Aorta (tissue), 5 donors: ENCODE data around the gene SRC. TPM values are rescaled to one million over a fixed set of nuclear protein-coding genes. Genes with fewer than 3 reads are reported as not detected.

Experiments used
- ATAC-seq: fragments of 200-7000 bp; cut with Tn5 transposase; one replicate; pipeline ENCODE4 v1.9.1; 2022; ENCODE audit warnings: moderate library complexity; ENCODE audit not compliant: low FRiP score
- DNase-seq, 2 donors: peaks; one replicate each; pipeline ENCODE4 v3.0.0-alpha.2; 2020
- H3K27ac ChIP-seq, 2 donors: one replicate each; pipeline ENCODE4 v1.5.1; 2013; ENCODE audit warnings: low read length in 2 of 2, mild to moderate bottlenecking in 2 of 2, moderate library complexity in 2 of 2, control low read depth in 1 of 2, inconsistent platforms in 1 of 2, low read depth in 1 of 2
- H3K27me3 ChIP-seq, 2 donors: one replicate each; pipeline ENCODE4 v1.6.1; 2013; ENCODE audit warnings: control low read depth in 1 of 2, low read length in 1 of 2, mild to moderate bottlenecking in 1 of 2, moderate library complexity in 1 of 2; ENCODE audit not compliant: insufficient read depth in 2 of 2, control insufficient read depth in 1 of 2
- H3K36me3 ChIP-seq, 2 donors: one replicate each; pipeline ENCODE4 v1.6.1; 2013; ENCODE audit warnings: control low read depth in 1 of 2, low read length in 1 of 2, mild to moderate bottlenecking in 1 of 2; ENCODE audit not compliant: insufficient read depth in 2 of 2, control insufficient read depth in 1 of 2
- H3K4me1 ChIP-seq, 2 donors: one replicate each; pipeline ENCODE4 v1.6.1; 2013; ENCODE audit warnings: low read length in 2 of 2, control low read depth in 1 of 2, mild to moderate bottlenecking in 1 of 2, moderate library complexity in 1 of 2; ENCODE audit not compliant: insufficient read depth in 2 of 2, control insufficient read depth in 1 of 2
- H3K4me3 ChIP-seq, 2 donors: one replicate each; pipeline ENCODE4 v1.5.1; 2013; ENCODE audit warnings: low read length in 2 of 2, control low read depth in 1 of 2, mild to moderate bottlenecking in 1 of 2
- H3K9me3 ChIP-seq: one replicate; pipeline ENCODE4 v1.6.1; 2013; ENCODE audit warnings: mild to moderate bottlenecking, low read length; ENCODE audit not compliant: control insufficient read depth
- WGBS, 2 donors: extraction: QIAGEN DNeasy Blood & Tissue Kit; methylation state at CpG; one replicate each; pipeline ENCODE4 v1.1.7; 2013; 5-methylcytosine and 5-hydroxymethylcytosine counted together
- intact Hi-C, 2 donors: fragments of 100-400 bp; cut with DNase I; formaldehyde crosslinking; loops; one replicate each; pipeline versions ENCODE4 v1.14.2 to v1.15.0; 2022
- polyA plus RNA-seq, 2 donors: library from polyadenylated mRNA; stranded (reverse); fragments of 200-250 nt; gene quantifications; one replicate each; pipeline ENCODE4 v1.2.3, GENCODE V29; 2013
- total RNA-seq, 2 donors: library from RNA; stranded (reverse); fragmentation: NEBNext Ultra II Directional; extraction: Animal tissue kit (Norgen Biotek cat#: 25700); gene quantifications; one replicate each; pipeline ENCODE4 v1.2.1, GENCODE V29; 2021
- donor health status: healthy with polysubstance abuse.
- donor health status: Bipolar disorder and iron deficiency.
- donor health status: DM: no; HTN: no; CAD: no.
- donor health status: DM: no; HTN: no; CAD: no.
- donor health status: DM: yes; HTN: yes; CAD: no.

The SRC gene
- total and polyA plus RNA-seq, 4 donors, result 16.7 to 72.4 (median 41.2) TPM

DNA sequence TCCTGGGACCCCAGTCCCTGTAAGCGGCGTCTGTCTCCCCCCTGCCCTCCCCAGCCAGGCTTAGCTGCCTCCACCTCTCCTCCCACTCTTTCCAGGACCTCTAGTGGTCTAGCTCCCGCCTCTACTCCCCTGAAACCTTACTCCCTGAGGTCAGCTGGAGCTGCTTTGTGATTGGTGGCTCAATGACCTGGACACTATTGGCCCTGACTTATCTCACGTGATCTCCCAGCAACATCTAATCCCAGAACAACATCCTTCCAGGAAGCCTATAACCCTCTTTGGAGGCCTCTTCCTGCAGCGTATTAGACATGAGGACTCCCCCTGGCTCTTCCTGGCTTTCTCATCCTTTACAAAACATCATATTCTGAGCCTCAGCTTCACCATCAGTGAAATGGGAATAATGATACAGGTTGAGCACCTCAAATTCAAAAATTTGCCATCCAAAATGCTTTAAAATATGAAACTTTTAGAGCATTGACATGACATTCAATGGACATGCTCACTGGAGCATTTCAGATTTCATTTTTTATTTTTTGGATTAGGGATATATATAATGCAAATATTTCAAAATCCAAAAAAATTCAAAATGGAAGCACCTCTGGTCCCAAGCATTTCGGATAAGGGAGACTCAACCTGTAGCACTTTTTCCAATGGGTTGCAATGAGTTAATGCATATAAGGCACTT is 16.3 kb upstream of the SRC start:
- 85 to 86% methylated on average over 6 of the region's 6 CpGs for WGBS, 2 donors
- no peaks in the 10 kb centered on the region for H3K27me3 ChIP-seq
- H3K4me3 ChIP-seq, result no peak overlapping the region
- intact Hi-C loops, result no loop called here
- H3K36me3 ChIP-seq, result no peaks in the 10 kb centered on the region
- ATAC-seq, result no peak
- H3K9me3 ChIP-seq, result no peaks in the 10 kb centered on the region
- H3K27ac ChIP-seq, result no peak overlapping the region
- no peaks in the 10 kb centered on the region for H3K4me1 ChIP-seq
- no peak for DNase-seq

DNA sequence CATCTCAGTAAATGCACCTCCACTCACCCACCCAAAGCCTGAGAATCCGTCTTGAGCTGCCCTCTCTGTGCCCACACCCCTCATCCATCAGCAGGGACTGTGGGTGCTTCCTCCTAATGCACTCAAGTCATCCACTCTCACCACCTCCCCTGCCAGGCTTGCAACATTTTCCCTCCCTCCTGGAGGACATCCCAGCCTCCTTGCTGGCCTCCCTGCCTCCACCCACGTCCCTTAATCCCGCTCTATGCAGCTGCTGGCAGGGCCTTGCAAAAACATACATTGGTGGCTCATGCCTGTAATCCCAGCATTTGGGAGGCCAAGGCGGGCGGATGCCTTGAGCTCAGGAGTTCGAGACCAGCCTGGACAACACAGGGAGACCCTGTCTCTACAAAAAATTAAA is 15.6 kb upstream of the SRC start:
- DNase-seq (no peak), ATAC-seq (no peak)
- H3K4me3 ChIP-seq, result no peak overlapping the region
- H3K4me1 ChIP-seq, result no peaks in the 10 kb centered on the region
- intact Hi-C loops, result no loop called here
- H3K27me3 ChIP-seq, result no peaks in the 10 kb centered on the region
- no peak overlapping the region for H3K27ac ChIP-seq
- no peaks in the 10 kb centered on the region for H3K9me3 ChIP-seq
- no peaks in the 10 kb centered on the region for H3K36me3 ChIP-seq
- 92 to 93% methylated on average over 6 of the region's 6 CpGs for WGBS, 2 donors

DNA sequence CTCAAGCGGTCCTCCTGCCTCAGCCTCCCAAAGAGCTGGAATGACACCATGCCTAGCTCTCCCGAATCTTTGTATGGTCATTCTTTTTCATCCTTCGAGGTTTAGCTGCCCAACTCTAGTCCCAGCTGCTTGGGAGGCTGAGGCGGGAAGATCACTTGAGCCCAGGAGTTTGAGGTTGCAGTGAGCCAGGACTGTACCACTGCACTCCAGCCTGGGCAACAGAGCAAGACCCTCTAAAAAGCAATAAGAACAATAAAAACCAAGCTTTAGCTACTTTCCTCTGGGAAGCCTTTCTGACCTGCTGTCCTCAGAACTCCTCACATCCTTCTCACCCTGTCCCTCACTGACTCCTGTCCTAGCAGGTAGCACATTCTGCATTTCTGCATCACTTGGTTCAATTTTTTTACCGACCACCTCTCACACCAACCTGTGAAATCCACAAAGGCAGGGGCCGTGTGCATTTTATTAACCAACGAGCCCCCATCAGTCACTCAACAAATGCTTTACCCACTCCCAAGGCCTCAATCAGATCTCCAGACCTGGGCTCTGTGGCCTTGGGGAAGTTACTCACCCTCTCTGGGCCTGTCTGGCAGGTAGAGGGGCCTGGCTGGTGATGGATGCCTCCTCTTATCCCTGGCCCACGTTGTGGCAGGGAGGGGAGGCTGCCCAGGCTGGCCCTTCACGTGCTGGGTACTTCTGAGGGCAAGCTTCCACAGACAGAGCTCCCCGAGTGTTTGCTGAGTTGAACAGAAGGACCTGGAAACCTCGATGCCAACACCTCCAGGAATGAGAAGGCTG is 14.7 kb upstream of the SRC start:
- WGBS, 2 donors, result 78 to 80% methylated on average over 11 of the region's 11 CpGs
- peak in 1 of 2 donors; percentile 21 for DNase-seq
- intact Hi-C loops, result no loop called here
- Histone ChIP-seq H3K27ac (no peak overlapping the region), H3K27me3 (no peaks in the 10 kb centered on the region), H3K4me3 (no peak overlapping the region), H3K9me3 (no peaks in the 10 kb centered on the region), H3K4me1 (no peaks in the 10 kb centered on the region), H3K36me3 (no peaks in the 10 kb centered on the region)
- ATAC-seq, result no peak

DNA sequence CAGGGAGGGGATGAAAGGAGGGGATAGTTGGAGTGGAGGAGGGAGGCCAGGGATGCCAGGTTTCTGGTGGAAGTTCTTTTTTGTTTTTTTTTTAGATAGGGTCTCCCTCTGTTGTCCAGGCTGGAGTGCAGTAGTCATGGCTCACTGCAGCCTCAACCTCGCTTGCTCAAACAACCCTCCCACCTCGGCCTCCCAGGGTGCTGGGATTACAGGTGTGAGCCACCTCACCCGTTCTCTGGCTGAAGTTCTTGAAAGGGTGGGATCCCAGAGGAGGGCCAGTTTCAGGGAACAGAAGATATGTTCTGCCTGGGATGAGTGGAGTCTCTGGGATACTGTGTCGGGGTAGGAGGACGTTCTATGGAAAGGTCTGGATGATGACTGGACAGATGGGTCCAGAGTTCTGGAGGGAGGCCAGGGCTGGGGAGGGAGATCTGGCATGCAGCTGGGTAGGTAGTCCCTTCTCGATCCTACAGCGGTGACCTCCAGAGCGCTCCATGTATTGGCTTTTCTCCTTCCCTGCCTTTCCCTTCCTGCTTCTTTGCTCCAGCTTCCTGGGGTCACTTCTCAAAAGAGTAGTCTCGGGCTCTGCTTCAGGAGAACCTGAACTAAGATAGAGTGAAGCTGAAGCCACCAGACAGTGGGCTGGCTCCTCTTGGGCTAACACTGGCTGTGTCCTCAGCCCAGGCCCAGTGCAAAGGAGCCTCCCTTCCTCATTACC is 12.7 kb upstream of the SRC start:
- peak in 1 of 2 donors; percentile 23 for DNase-seq
- intact Hi-C loops, result no loop called here
- ATAC-seq, result no peak
- Histone ChIP-seq H3K27me3 (no peaks in the 10 kb centered on the region), H3K9me3 (no peaks in the 10 kb centered on the region), H3K27ac (no peak overlapping the region), H3K4me1 (no peaks in the 10 kb centered on the region), H3K36me3 (no peaks in the 10 kb centered on the region), H3K4me3 (no peak overlapping the region)
- WGBS, 2 donors, result 89 to 93% methylated on average over 9 of the region's 9 CpGs

DNA sequence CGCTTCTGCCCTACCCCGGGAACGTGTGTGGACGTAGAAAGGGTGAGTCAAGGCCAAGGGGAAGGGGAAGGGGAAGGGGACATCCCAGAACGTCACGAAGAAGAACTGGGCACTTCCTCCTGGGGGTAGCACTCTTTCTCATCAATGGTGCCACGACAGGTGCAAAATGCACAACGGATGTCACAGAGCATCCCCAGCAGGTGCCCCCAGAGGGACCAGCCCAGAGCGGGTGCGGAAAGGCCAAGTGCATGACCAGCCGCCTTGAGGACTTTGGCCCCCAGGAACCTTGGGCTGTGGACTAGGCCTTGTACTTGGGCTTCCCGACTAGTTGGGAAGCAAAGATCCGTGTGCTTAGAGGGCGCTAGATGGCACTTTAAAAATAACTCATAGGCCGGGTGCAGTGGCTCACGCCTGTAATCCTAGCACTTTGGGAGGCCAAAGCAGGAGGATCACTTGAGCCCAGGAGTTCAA is 12.1 kb upstream of the SRC start:
- Histone ChIP-seq H3K27ac (no peak overlapping the region), H3K4me3 (no peak overlapping the region), H3K27me3 (no peaks in the 10 kb centered on the region), H3K36me3 (no peaks in the 10 kb centered on the region), H3K9me3 (no peaks in the 10 kb centered on the region), H3K4me1 (no peaks in the 10 kb centered on the region)
- DNase-seq (peak; percentile 65 to 66), ATAC-seq (no peak)
- intact Hi-C loops, result no loop called here
- WGBS, 2 donors, result 95 to 96% methylated on average over 16 of the region's 16 CpGs

DNA sequence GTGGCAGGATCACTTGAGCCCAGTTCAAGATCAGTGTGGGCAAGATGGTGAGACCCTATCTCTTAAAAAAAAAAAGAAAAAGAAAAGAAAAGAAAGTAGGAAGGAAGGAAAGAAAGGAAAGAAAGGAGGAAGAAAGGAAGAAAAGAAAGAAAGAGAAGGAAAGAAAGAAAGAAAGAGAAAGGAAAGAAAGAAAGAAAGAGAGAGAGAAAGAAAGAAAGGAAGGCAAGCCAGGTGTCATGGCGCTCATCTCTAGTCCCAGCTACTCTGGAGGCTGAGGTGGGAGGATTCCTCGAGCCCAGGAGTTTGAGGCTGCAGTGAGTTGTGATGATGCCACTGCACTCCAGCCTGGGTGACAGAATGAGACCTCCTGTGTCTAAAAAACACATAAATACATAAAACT is 11.5 kb upstream of the SRC start:
- WGBS, 2 donors, result 97 to 100% methylated on average over 2 of the region's 2 CpGs
- no peaks in the 10 kb centered on the region for H3K4me1 ChIP-seq
- no peak for ATAC-seq
- no peaks in the 10 kb centered on the region for H3K9me3 ChIP-seq
- no peaks in the 10 kb centered on the region for H3K36me3 ChIP-seq
- peak in 1 of 2 donors; percentile 8 for DNase-seq
- H3K27me3 ChIP-seq, result no peaks in the 10 kb centered on the region
- no peak overlapping the region for H3K27ac ChIP-seq
- intact Hi-C loops, result no loop called here
- no peak overlapping the region for H3K4me3 ChIP-seq

DNA sequence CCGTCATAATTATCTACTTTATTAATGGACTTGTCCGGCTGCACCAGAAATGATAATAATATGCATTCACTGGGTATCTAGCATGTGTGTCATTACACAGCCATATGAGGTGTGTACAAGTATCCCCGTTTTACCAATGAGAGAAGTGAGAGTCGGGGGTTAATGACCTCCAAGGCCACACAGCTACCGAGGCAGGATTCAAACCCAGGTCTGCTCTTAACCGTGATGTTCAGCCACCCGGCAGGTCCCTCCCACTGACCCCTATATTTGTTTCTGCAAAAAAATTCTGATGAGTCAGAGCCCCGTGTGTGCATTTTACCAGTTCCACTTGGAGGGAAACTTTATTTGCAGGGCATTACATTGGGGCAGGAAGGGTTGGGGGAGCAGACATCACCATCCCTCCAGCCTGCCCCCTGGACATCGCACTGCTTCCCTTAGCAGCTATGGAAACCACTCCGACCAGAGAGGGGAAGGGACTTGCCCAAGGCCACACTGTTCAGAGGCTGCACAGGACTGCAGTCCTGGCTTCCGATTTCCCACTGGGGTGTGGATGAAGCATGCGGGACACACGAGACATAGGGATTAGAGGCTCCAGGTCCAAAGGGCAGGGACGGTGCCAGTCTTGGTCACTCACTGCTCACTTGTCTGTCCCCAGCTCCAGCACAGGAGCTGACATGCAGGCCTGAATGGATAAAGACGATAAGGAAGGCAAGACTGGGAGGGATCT is 10.1 kb upstream of the SRC start:
- intact Hi-C loops, result no loop called here
- no peaks in the 10 kb centered on the region for H3K4me1 ChIP-seq
- peak; percentile 16 for ATAC-seq

DNA sequence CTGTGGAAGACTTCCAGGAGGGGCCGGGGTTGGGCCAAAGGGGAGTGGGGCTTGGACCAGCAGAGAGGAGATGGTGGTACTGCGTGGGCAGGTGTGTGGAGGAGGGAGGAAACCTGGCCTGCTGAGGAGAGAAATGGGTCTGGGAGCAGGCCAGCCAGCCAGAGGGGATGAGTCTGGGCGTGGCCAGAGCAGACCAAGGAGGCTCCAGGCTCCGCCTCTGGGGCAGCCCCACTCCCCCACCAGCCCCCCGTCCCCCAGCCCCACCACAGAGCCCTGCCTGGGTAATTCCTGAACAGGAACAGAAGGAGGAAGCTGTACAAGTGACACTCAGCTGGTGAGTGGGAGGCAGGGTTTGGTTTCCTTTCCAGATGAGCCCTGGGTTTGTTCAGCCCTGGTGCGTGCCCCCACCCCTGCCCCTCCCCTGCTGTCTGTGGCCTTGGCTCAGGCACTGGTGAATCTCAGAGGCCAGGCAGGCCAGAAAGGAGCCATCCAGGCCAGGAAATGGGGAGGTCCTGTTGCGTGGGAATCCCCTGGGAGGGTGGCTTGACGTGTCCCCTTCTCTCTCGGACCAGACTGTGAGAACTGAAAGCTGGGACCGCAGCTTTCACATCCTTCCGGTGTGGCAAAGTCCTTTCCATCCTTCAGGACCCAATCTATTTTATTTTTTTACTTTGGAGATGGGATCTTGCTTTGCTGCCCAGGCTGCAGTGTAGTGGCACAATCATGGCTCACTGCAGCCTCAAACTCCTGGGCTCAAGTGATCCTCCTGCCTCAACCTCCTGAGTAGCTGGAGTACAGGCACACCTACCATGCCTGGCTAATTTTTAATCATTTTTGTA is 9.4 kb upstream of the SRC start:
- intact Hi-C loops, result no loop called here
- ATAC-seq (peak; percentile 46), DNase-seq (peak; percentile 75 to 77)
- no peaks in the 10 kb centered on the region for H3K27me3 ChIP-seq
- H3K4me1 ChIP-seq, result no peaks in the 10 kb centered on the region
- H3K4me3 ChIP-seq, result no peak overlapping the region
- no peaks in the 10 kb centered on the region for H3K9me3 ChIP-seq
- H3K36me3 ChIP-seq, result no peaks in the 10 kb centered on the region
- H3K27ac ChIP-seq, result no peak overlapping the region
- WGBS, 2 donors, result 62 to 67% methylated on average over 11 of the region's 11 CpGs

More for the DNA sequence above, 10.1 kb upstream of the SRC start:
- Histone ChIP-seq H3K9me3 (no peaks in the 10 kb centered on the region), H3K27me3 (no peaks in the 10 kb centered on the region), H3K4me3 (no peak overlapping the region), H3K27ac (no peak overlapping the region), H3K36me3 (no peaks in the 10 kb centered on the region)
- 65 to 68% methylated on average over 15 of the region's 15 CpGs for WGBS, 2 donors
- DNase-seq, result peak; percentile 38 to 60
